ENCODE data around the gene TRAFD1.
A peak's percentile ranks its signal among the peaks of the same experiment; 100 is the strongest.

Gene TRAFD1

GRCh38 chr12:112176321-112177010 is 51.1 kb downstream of the TRAFD1 start:
- Mint-ChIP-seq H3K9me3 (no peaks in the 10 kb centered on the region), H3K36me3 (no peaks in the 10 kb centered on the region), H3K4me1 (no peaks in the 10 kb centered on the region), H3K27me3 (no peaks in the 10 kb centered on the region), H3K27ac (no peak overlapping the region), H3K4me3 (no peak overlapping the region)

GRCh38 chr12:112178796-112179195 is 53.4 kb downstream of the TRAFD1 start:
- Mint-ChIP-seq H3K36me3 (no peaks in the 10 kb centered on the region), H3K4me3 (no peak overlapping the region), H3K9me3 (no peaks in the 10 kb centered on the region), H3K4me1 (no peaks in the 10 kb centered on the region), H3K27me3 (no peaks in the 10 kb centered on the region), H3K27ac (no peak overlapping the region)

GRCh38 chr12:112179341-112179740 is 54.0 kb downstream of the TRAFD1 start:
- Mint-ChIP-seq H3K4me3 (no peak overlapping the region), H3K27ac (no peak overlapping the region), H3K27me3 (no peaks in the 10 kb centered on the region), H3K9me3 (no peaks in the 10 kb centered on the region), H3K4me1 (no peaks in the 10 kb centered on the region), H3K36me3 (no peaks in the 10 kb centered on the region)

- H3K36me3 Mint-ChIP-seq: no peaks in the 10 kb centered on the region
- no peaks in the 10 kb centered on the region for H3K4me1 Mint-ChIP-seq
- H3K4me3 Mint-ChIP-seq: no peak overlapping the region
- no peak overlapping the region for H3K27ac Mint-ChIP-seq
- H3K27me3 Mint-ChIP-seq: no peaks in the 10 kb centered on the region
- H3K9me3 Mint-ChIP-seq: no peaks in the 10 kb centered on the region
Observed at GRCh38 chr12:112179916-112180315, 54.6 kb downstream of the TRAFD1 start.

- no peaks in the 10 kb centered on the region for H3K36me3 Mint-ChIP-seq
- H3K27ac Mint-ChIP-seq: no peak overlapping the region
Observed at GRCh38 chr12:112180422-112180821, 55.1 kb downstream of the TRAFD1 start.

GRCh38 chr12:112182499-112182898 is 57.1 kb downstream of the TRAFD1 start:
- H3K4me3 Mint-ChIP-seq: no peak overlapping the region

More at GRCh38 chr12:112180422-112180821, 55.1 kb downstream of the TRAFD1 start:
- H3K4me3 Mint-ChIP-seq: no peak overlapping the region
- H3K27me3 Mint-ChIP-seq: no peaks in the 10 kb centered on the region
- H3K9me3 Mint-ChIP-seq: no peaks in the 10 kb centered on the region
- H3K4me1 Mint-ChIP-seq: no peaks in the 10 kb centered on the region

GRCh38 chr12:112183141-112184021 is 58.0 kb downstream of the TRAFD1 start:
- H3K27me3 Mint-ChIP-seq: no peaks in the 10 kb centered on the region
- H3K4me1 Mint-ChIP-seq: no peaks in the 10 kb centered on the region
- no peak overlapping the region for H3K4me3 Mint-ChIP-seq
- no peaks in the 10 kb centered on the region for H3K36me3 Mint-ChIP-seq
- no peaks in the 10 kb centered on the region for H3K9me3 Mint-ChIP-seq
- H3K27ac Mint-ChIP-seq: peak overlapping the region; percentile 8

More at GRCh38 chr12:112182499-112182898, 57.1 kb downstream of the TRAFD1 start:
- Mint-ChIP-seq H3K27me3 (no peaks in the 10 kb centered on the region), H3K36me3 (no peaks in the 10 kb centered on the region), H3K9me3 (no peaks in the 10 kb centered on the region), H3K4me1 (no peaks in the 10 kb centered on the region), H3K27ac (no peak overlapping the region)

GRCh38 chr12:112184056-112184887 is 58.9 kb downstream of the TRAFD1 start:
- no peaks in the 10 kb centered on the region for H3K4me1 Mint-ChIP-seq
- H3K36me3 Mint-ChIP-seq: peaks cover 1% of the 10 kb centered on the region
- H3K4me3 Mint-ChIP-seq: no peak overlapping the region
- H3K9me3 Mint-ChIP-seq: no peaks in the 10 kb centered on the region
- H3K27me3 Mint-ChIP-seq: no peaks in the 10 kb centered on the region
- H3K27ac Mint-ChIP-seq: no peak overlapping the region

GRCh38 chr12:112185093-112185923 is 59.9 kb downstream of the TRAFD1 start:
- H3K27me3 Mint-ChIP-seq: no peaks in the 10 kb centered on the region
- H3K27ac Mint-ChIP-seq: no peak overlapping the region
- no peaks in the 10 kb centered on the region for H3K9me3 Mint-ChIP-seq
- peaks cover 1% of the 10 kb centered on the region for H3K36me3 Mint-ChIP-seq
- no peaks in the 10 kb centered on the region for H3K4me1 Mint-ChIP-seq
- no peak overlapping the region for H3K4me3 Mint-ChIP-seq

GRCh38 chr12:112188130-112188830 is 62.9 kb downstream of the TRAFD1 start:
- Mint-ChIP-seq H3K27ac (no peak overlapping the region), H3K27me3 (no peaks in the 10 kb centered on the region), H3K4me3 (no peak overlapping the region), H3K36me3 (peaks cover 6% of the 10 kb centered on the region), H3K9me3 (no peaks in the 10 kb centered on the region), H3K4me1 (no peaks in the 10 kb centered on the region)

GRCh38 chr12:112190231-112191025 is 65.1 kb downstream of the TRAFD1 start:
- H3K27ac Mint-ChIP-seq: no peak overlapping the region
- H3K27me3 Mint-ChIP-seq: no peaks in the 10 kb centered on the region
- H3K4me1 Mint-ChIP-seq: no peaks in the 10 kb centered on the region
- H3K9me3 Mint-ChIP-seq: no peaks in the 10 kb centered on the region
- peaks cover 6% of the 10 kb centered on the region for H3K36me3 Mint-ChIP-seq
- H3K4me3 Mint-ChIP-seq: no peak overlapping the region

GRCh38 chr12:112191201-112191600 is 65.8 kb downstream of the TRAFD1 start:
- Mint-ChIP-seq H3K27ac (no peak overlapping the region), H3K4me1 (no peaks in the 10 kb centered on the region), H3K4me3 (no peak overlapping the region), H3K9me3 (no peaks in the 10 kb centered on the region), H3K27me3 (no peaks in the 10 kb centered on the region), H3K36me3 (peaks cover 6% of the 10 kb centered on the region)

- H3K9me3 Mint-ChIP-seq: no peaks in the 10 kb centered on the region
- H3K4me3 Mint-ChIP-seq: no peak overlapping the region
- H3K4me1 Mint-ChIP-seq: no peaks in the 10 kb centered on the region
- peaks cover 6% of the 10 kb centered on the region for H3K36me3 Mint-ChIP-seq
- H3K27me3 Mint-ChIP-seq: no peaks in the 10 kb centered on the region
- no peak overlapping the region for H3K27ac Mint-ChIP-seq
Observed at GRCh38 chr12:112191840-112192321, 66.5 kb downstream of the TRAFD1 start.

- Mint-ChIP-seq H3K4me1 (no peaks in the 10 kb centered on the region), H3K4me3 (no peak overlapping the region), H3K27me3 (no peaks in the 10 kb centered on the region), H3K27ac (no peak overlapping the region), H3K9me3 (no peaks in the 10 kb centered on the region), H3K36me3 (peaks cover 6% of the 10 kb centered on the region)
Observed at GRCh38 chr12:112192475-112192874, 67.1 kb downstream of the TRAFD1 start.

Data from activated naive CD4-positive, alpha-beta T cell treated with anti-CD3 and anti-CD28 coated beads, Interleukin-2, amount 50 U/mL, for 24 hours (primary cell).